ENCODE data around the gene HPSE2.
A peak's percentile ranks its signal among the peaks of the same experiment; 100 is the strongest.
"Not testable (repeated sequence)": the region's sequence is repeated elsewhere in the genome, so short reads cannot be mapped to it uniquely, and the experiment has no call there.

Gene HPSE2

DNA sequence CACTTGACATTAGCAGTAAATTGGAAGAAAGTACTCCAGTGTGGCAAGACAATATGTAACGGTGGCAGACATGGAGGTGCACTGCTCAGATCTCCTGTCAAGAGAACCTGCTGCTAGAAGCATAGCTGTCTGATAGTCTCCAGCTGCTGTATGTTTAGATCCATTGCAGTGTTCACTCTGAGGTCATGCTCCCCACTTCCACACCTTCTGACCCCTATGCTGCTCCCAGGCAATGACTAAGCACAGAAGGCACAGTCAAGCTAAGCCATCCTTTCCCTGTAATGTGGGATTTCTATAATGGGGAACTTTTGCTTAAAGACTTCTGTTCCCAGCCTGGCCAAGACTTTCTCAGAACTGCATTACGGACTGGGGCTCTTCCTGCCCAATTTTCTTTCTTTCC, 315.8 kb downstream of the HPSE2 start:
- DNase-seq (ENCODE audit: low read depth in 2 of 2), result no peak

DNA sequence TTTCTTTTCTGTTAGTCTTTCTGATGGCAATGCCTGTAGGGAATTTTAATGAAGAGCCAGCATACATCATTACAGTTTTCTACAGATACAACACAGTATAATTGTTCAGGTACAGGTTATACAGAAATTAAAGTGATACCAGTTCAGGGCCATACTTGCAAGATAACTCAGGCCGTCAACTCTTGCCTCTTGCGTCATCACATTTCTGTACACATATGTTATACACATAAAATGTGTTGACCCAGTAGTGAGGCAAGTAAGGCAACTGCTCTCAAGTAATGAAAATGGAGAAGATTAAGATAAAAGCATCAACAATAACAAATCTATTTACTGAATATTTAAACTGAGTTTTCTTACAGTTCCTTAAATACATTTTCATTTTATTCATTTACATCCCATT, 317.8 kb downstream of the HPSE2 start:
- no peak for DNase-seq (ENCODE audit: low read depth in 2 of 2)

DNA sequence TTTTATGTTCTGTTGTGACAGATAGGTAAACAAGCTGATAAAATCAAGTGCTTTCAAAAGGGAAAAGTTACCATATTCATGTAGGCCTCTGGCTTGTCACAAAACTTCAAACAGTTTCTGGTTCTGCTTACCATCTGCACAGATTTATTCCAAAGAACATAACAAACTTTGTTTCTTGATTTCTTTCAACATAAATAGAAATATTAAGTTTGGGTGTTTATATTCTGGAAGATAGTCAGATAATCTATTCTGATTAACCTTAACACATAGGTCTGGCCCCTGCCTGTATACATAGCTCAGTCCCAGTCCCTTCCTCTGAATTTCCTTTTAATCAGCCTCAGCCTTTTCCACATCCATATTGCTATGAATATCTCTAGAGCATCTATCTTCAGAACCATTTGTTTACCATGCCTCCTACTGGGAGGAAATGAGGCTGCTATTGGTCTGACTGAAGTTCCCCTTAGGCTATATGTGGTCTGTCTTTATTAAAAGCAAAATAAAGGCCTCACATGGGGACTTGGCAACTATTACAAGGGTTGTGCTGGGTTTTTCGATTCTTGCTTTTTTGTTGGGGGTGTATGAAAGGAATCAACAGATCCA, 319.0 kb downstream of the HPSE2 start:
- no peak for DNase-seq (ENCODE audit: low read depth in 2 of 2)

DNA sequence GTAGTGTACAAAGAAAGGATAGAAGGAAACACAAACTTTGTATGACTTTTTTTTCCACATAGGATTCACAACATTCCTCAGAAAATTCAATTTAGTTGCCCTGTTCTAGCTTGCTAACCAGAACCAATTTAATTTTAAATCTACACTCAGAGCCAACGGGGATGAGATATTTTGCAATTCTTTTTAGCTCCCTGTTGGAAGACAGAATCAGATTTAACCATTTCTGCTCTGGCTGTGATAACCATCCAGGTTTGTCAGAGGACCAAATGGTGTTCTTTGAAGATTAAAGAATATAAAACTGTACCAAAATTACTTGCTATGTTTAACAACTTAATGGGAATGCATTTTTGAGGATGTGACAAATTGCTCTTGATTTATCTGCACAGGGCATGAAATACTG, 319.7 kb downstream of the HPSE2 start:
- DNase-seq (ENCODE audit: low read depth in 2 of 2), result no peak

DNA sequence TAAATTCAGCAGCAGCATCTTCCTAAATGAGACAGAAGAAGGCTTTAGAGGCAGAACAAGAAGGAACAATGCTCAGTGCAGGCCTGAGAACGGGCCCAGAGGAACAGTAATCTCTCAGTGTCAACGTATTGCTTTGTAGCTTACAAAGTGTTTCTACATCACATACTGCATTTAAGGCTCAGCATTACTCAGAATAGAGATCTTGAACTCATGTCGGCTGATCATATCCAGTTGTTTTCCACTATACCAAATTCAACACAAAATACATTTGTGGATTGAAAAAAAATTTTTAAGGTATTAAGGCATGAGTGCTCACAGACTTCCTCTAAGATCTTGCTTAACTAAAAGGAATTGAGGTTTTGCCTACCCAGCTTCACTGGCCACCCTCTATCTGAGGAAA, 325.1 kb downstream of the HPSE2 start:
- no peak for DNase-seq (ENCODE audit: low read depth in 2 of 2)

DNA sequence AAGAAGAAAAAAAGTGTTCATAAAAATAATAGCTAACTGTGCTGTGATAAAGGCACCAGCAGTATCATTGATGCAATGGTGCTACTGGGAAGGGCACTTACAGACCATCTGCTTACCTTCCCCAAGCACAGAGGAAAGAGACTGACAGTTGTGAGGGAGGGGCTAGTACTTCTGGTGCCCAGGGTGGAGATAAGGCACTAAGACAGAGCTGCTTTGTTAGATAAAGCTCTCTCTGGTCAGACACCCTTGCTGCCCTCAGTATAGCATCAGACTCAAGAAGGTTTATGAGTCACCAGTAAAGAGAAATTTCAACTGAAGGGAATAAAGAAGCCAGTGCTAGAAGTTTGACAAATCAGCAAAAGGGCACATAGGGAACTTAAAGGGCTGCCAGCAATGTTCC, 325.6 kb downstream of the HPSE2 start:
- no peak for DNase-seq (ENCODE audit: low read depth in 2 of 2)

DNA sequence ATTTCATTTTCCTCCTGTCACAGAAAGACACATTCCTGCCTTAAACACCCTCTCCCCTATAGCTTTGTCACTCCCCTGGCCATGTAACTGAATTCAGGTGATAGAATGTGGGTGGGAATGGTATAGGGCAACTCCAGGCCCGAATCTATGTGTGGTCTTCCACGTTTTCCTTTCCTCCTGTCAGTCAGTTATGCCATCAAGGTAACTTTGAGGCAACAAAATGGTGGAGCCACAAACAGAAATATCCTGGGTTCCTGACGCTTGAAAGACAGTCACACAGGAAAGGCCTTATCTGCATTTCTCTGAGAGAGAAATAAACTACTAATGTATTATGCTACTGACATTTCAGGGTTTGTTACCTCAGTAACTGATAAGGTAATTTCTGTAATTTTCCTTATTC, 326.8 kb downstream of the HPSE2 start:
- DNase-seq (ENCODE audit: low read depth in 2 of 2), result no peak

DNA sequence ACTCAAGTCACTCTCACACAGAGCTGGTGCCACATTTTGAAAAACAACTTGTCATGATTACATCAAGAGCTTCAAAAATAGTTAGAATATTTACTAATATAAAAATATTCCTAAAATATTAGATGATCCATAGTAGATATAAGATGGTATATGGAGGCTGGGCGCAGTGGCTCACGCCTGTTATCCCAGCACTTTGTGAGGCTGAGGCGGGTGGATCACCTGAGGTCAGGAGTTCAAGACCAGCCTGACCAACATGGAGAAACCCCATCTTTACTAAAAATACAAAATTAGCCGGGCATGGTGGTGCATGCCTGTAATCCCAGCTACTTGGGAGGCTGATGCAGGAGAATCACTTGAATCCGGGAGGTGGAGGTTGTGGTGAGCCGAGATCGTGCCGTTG, 327.4 kb downstream of the HPSE2 start:
- DNase-seq (ENCODE audit: low read depth in 2 of 2), result not testable (repeated sequence)

DNA sequence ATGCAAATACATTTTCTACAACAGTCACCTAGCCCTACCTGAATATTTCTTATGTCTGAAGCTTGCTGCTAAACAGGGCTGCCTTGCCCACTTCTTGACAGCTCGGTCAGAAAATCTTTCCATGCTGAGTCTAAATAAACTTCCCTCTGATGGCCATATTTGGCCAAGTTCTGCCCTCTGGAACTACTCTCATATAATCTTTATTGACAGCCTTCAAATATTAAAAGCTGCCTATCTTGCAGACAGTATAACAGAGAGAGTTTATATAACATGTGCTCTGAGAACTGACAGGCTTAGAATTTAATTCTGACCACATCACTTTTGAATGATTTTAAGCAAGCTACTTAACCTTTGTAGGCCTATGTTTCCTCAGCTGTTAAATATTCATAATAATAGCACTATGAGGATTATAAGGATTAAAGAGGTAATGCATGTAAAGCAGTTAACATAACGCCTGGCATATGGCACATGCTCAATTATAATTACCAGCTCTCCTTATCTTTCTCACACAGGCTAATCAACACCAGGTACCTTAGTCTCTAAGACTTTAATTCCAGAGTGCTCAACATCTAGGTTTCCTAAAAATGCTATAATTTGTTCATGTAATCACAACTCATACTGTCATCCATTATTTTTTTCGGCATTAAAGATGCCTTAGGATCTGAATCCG, 334.1 kb downstream of the HPSE2 start:
- no peak for DNase-seq (ENCODE audit: low read depth in 2 of 2)

DNA sequence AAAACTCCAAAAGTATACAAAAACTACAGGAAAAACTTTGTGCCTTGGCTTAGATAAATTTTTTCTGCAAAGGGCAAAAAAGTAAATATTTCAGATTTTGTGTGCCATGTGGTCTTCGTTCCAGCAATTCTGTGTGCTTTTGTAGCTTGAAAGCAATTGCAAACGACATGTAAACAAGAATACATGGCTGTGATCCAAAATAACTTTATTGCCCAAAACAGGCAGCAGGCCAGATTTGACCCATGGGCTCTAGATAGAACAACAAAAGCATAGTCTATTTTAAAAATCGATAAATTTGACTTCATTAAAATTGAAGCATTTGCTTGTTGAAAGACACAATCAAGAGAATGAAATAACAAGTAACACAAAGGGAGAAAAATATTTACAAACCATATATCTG, 336.6 kb downstream of the HPSE2 start:
- DNase-seq (ENCODE audit: low read depth in 2 of 2), result no peak

DNA sequence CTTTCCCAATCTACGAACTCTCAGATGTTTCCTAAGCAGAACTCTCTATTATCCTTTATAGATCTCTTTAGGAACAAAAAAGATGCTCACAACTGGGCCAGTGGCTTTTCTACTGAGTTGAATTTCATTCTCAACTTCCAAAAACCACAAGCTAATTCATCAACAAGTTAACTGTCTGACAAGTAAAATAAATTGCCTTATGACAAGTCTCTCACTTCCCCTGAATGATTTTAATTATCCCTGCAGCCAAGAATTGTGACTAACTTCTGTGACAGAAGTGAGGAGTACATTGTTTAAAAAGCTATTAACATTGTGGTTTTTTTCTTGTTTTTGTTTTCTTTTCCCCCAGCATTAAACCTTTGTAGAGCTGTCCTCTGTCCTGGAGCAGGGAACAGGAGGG, 343.1 kb downstream of the HPSE2 start:
- no peak for DNase-seq (ENCODE audit: low read depth in 2 of 2)

DNA sequence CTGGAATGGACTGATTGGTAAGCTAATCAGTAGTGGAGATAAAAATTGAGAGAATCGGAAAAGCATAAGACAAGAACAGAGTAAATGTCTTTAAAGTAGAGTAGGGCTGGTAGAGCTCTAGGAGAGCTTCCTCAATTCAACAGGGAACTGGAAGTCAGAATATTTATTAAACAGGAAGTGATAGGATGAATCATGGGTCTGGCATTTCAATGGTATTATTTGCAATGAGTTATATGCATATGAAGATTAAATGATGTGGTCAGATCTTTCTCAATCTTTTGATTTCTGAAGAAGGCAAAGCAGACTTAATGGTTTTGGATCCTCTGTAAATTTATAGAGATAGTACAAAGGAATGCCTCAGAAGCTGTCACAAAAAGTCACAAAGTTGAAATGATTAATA, 349.0 kb downstream of the HPSE2 start:
- DNase-seq (ENCODE audit: low read depth in 2 of 2), result peak; percentile 4

DNA sequence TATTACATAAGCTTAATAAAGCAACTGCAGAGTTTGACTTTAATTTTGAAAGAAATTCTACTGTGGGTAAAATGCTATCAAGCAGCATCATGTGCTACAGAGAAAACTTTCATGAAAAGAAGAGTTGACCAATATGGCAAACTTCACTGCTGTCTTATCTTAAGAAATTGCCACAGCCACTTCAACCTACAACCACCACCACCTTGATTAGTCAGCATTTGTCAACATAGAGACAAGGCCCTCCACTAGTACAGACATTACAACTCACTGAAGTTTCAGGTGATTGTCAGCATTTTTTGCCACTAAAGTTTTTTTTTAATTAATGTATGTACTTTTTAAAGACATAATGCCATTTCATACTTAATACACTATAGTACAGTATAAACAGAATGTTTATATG, 350.3 kb downstream of the HPSE2 start:
- DNase-seq (ENCODE audit: low read depth in 2 of 2), result no peak

DNA sequence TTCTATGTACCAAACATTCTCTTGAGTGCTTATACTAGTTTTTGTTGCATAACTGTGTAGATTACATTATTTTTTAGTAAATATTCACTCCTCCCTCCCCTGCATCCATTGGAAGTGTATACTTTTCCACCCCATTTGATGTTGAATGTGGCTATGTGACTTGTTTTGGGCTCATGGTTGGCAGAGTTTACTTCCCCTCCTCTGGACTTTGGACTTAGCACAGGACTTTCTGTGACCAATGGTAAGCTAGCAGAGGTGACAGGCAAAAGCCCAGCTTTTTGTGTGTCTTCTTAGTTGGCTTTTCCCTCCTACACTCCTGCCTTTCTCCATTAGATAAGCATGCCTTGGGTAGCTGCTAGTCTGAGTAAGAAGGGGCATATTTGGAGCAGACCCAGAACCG, 353.9 kb downstream of the HPSE2 start:
- no peak for DNase-seq (ENCODE audit: low read depth in 2 of 2)

DNA sequence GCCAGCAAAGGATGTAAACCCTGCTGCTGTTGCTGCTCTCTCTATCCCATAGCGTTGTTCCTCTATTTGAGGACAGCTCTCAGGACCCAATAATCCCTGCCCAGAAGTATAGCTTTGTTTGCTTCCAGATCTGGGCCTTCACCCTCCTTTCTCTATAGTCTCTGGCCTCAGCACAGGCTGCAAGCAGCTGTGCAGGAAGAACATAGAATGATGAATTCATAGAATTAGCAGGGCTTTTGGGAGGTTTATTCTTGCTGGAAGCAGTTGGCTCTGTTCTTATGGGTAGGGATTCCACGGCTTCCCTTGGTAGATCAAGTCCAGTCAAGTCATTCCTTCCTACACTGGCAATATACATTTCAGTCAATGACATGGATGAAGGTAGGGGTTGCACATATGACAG, 354.7 kb downstream of the HPSE2 start:
- no peak for DNase-seq (ENCODE audit: low read depth in 2 of 2)

DNA sequence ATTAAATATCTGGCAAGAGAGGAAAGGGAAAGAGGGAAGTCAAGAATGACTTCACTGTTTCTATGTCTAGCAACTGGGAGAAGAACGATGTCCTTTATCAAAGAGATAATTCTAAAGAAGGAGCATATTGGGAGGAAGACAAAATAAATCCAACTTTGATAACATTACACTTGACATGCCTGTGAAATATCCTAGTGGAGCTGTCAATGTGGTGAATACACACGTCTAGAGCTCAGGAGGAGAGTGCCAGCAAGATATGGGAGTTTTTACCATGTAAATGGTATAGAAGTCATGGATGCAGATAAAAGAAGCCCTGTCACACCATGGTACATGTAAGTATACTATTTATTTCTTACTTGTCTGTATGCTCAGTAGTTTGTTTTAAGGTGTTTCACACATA, 356.7 kb downstream of the HPSE2 start:
- DNase-seq (ENCODE audit: low read depth in 2 of 2), result no peak

DNA sequence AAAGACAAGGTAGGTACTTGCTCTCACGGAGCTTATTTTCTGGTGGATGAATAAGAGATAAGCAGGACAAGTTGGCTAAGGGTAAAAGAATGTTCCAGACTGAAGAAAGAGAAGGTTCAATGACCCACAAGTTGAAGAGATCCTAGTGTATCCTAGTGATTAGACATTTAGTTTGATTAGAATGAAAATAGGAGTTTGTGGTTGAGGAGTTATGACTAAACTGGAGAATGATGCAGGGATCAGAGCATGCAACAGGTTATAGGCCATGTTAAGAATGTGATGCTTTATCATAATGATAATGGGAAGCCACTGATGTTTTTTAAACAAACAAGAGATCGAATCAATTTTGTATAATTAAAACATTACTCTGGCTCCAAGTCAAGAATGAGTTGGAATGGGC, 357.2 kb downstream of the HPSE2 start:
- no peak for DNase-seq (ENCODE audit: low read depth in 2 of 2)

DNA sequence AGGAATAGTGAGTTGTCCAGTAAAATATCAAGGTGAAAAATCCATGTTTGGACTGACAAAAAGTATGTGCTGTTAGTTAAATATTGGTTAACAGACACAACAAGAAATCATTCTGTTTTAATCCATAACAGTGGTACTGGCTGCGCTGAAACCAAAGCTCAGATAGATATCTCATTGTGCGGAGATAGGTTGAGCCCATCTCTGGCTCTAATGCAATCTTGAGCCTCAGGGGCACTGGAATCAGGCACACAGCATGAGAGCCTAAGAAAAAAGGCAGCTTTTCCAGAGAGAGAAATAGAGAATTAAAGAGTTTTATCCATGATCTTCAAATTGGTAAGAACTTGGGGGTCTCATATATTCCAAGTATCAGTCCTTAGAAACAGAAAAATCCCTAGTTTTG, 373.7 kb downstream of the HPSE2 start:
- no peak for DNase-seq (ENCODE audit: low read depth in 2 of 2)

DNA sequence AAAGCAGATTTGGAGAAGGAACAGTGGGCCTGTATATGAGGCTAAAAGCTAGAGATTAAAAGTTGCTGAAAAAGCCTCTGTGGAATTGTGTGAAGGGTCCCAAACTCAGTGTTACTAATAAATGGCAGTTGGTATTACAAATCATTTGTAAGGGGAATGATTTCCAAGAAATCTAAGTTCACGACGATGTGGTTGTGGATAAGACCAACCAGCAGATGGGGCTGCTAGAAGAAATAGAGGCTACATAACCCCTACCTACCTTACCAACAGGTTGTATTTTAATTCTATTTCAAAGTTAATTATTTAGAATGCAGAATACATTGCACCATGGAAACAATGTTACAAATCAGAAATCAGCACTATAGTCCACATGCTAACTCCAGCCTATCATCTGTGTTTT, 377.1 kb downstream of the HPSE2 start:
- DNase-seq (ENCODE audit: low read depth in 2 of 2), result no peak

DNA sequence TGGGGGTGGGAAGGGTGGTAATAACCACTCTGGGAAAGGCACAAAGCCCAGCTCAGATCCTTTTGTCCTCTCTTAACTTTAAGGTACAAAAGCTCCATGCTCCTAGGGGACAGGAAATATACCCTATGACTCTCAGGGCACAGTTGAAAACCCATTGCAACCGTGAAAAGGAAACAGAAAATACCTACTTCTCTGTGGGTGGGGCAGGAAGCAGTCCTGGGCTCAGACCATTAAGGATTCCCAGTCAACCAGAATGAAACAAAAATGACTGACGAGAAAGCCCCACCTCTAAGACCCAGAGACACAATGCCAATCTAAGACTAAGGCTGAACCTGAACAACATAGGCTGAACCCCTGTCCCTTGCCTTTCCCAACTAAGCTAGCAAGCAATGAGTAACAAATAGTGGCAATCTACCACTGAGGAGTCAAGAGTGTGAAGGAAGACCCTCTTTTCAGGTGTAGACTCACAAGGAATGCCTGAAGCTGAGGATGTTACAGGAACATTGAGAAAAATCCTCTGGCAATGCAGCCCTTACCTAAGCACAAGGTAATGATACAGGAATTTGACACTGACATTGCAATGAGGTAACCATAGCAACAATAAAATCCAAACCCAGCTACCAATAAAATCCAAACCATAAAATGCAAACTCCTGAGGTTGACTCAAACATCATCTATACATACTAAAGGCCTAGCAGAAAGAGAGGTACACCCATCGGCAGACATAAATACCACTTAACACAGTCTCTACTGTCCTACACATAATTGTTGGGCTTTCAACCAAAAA, 380.1 kb downstream of the HPSE2 start:
- no peak for DNase-seq (ENCODE audit: low read depth in 2 of 2)

DNA sequence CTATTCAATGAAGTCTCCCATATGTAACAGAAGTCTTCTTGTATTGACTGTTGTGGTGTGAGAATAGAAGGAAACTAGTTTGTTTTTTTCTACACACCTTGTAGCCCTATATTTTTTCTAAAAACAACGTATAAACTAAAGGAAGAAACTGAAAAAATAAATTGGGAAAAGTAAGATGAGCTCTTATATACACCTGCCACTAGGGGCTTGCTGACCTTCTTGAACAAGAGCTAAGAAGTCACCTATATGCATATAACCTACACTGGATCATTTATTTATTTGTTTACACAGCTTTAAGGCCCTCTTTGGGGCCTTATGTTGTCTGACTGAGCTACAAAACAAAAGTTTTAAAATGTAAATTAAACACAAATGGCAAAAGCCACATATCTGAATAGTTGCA, 383.0 kb downstream of the HPSE2 start:
- no peak for DNase-seq (ENCODE audit: low read depth in 2 of 2)

DNA sequence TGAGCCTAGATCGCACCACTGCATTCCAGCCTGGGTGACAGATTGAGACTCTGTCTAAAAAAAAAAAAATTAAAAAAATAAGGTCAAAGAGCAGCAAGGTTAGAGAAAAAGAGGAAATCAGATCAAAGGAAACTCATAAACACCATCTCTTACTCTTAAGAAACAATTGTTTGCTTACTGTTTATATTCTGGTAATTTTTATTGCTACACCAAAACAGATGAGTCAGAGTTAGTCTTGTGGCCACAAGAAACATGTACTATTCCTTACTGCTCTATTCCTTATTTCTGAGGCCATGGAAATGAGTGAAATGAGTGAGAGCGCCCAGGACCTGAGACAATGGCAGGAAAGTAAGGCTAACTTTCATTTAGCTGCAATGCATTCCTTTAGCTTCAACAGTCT, 387.3 kb downstream of the HPSE2 start:
- DNase-seq (ENCODE audit: low read depth in 2 of 2), result no peak

DNA sequence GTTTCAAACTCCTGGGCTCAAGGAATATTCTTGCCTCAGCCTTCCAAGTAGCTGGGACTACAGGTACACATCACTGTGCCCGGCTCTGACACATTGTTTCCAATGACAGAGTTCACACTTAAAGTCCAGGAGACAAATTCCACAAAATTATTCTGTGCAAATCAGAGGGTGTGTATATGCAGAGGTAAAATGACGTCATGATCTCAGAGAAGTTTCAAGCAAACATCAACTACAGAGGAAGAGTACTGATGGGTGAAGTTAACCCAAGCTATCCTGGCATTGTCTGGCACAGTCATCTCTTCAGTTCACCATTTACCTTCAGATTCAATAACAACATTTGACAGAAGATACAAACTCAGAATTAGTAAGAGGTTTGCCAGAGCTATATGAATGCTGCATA, 388.9 kb downstream of the HPSE2 start:
- no peak for DNase-seq (ENCODE audit: low read depth in 2 of 2)

Measured in fibroblast of skin of left quadriceps (primary cell).